Naive thymus-derived CD4-positive, alpha-beta T cell (primary cell): ENCODE measurements around the gene GPRC5D. TPM values are rescaled to one million over a fixed set of nuclear protein-coding genes. Genes with fewer than 3 reads are reported as not detected.

Experiments
- ATAC-seq: fragments of 150-1000 bp; cut with Tn5 transposase; 2 replicates; pipeline ENCODE4 v1.10.0; 2021; ENCODE audit warnings: mild to moderate bottlenecking, moderate library complexity
- CTCF ChIA-PET: fragments of 350-600 bp; sonication (Branson Sonifier 250); formaldehyde crosslinking; loops from one replicate; lab custom pipeline; 2021; ENCODE audit warnings: antibody characterized with exemption; lab: Charles Lee
- POLR2A ChIA-PET: fragments of 350-600 bp; sonication (Branson Sonifier 250); formaldehyde crosslinking; loops from one replicate; lab custom pipeline; 2021; ENCODE audit warnings: antibody characterized with exemption, inconsistent platforms; lab: Charles Lee
- DNase-seq, 9 donors: peaks; one replicate each; pipeline versions ENCODE4 v3.0.0 to v3.0.0-alpha.2; 2020 to 2022; ENCODE audit warnings: mixed read lengths in 1 of 9
- H3K27ac ChIP-seq: one replicate; pipeline ENCODE4 v1.7.0; 2013; ENCODE audit warnings: mild to moderate bottlenecking, low read depth, low read length, moderate library complexity
- H3K27me3 ChIP-seq, 2 donors: one replicate each; pipeline ENCODE4 v1.7.0; 2013; ENCODE audit warnings: low read length in 2 of 2, mild to moderate bottlenecking in 2 of 2, moderate library complexity in 2 of 2; ENCODE audit not compliant: control insufficient read depth in 2 of 2, insufficient read depth in 2 of 2
- H3K36me3 ChIP-seq, 3 experiments: 1 replicate in 2 of 3; 2 replicates in 1 of 3; pipeline ENCODE4 v1.7.0; 2013; ENCODE audit warnings: low read length in 3 of 3, mild to moderate bottlenecking in 3 of 3, moderate library complexity in 1 of 3; ENCODE audit not compliant: insufficient read depth in 3 of 3, control insufficient read depth in 2 of 3
- H3K4me1 ChIP-seq, 2 donors: one replicate each; pipeline ENCODE4 v1.7.0; 2013; ENCODE audit warnings: low read length in 2 of 2, mild to moderate bottlenecking in 2 of 2, moderate library complexity in 1 of 2; ENCODE audit not compliant: control insufficient read depth in 2 of 2, insufficient read depth in 2 of 2
- H3K4me3 ChIP-seq: 2 replicates; pipeline ENCODE4 v1.7.0; 2013; ENCODE audit warnings: mild to moderate bottlenecking, low read length
- H3K9me3 ChIP-seq, 3 experiments: 1 replicate in 2 of 3; 2 replicates in 1 of 3; pipeline ENCODE4 v1.7.0; 2013; ENCODE audit warnings: low read length in 3 of 3; ENCODE audit not compliant: control insufficient read depth in 2 of 3
- H3K27ac Mint-ChIP-seq, 9 donors: one replicate each; pipeline ENCODE4 v1.8.0; 2020 to 2022; ENCODE audit warnings: mixed read lengths in 9 of 9, mild to moderate bottlenecking in 8 of 9, moderate library complexity in 5 of 9, inconsistent platforms in 2 of 9
- H3K27me3 Mint-ChIP-seq, 5 donors: one replicate each; pipeline ENCODE4 v1.8.0; 2021 to 2022; ENCODE audit warnings: mixed read lengths in 5 of 5, mild to moderate bottlenecking in 1 of 5
- H3K36me3 Mint-ChIP-seq, 5 donors: one replicate each; pipeline ENCODE4 v1.8.0; 2020 to 2022; ENCODE audit warnings: mixed read lengths in 5 of 5, mild to moderate bottlenecking in 3 of 5, inconsistent platforms in 1 of 5
- H3K4me1 Mint-ChIP-seq, 7 donors: one replicate each; pipeline ENCODE4 v1.8.0; 2020 to 2022; ENCODE audit warnings: mixed read lengths in 7 of 7, mild to moderate bottlenecking in 3 of 7, inconsistent platforms in 1 of 7
- H3K4me3 Mint-ChIP-seq, 10 donors: one replicate each; pipeline ENCODE4 v1.8.0; 2020 to 2022; ENCODE audit warnings: mild to moderate bottlenecking in 10 of 10, mixed read lengths in 10 of 10, moderate library complexity in 6 of 10, inconsistent platforms in 2 of 10
- H3K9me3 Mint-ChIP-seq, 11 donors: one replicate each; pipeline ENCODE4 v1.8.0; 2020 to 2022; ENCODE audit warnings: mixed read lengths in 11 of 11, mild to moderate bottlenecking in 4 of 11, inconsistent platforms in 1 of 11, moderate library complexity in 1 of 11
- intact Hi-C, 2 donors: fragments of 100-400 bp; cut with micrococcal nuclease; formaldehyde crosslinking; loops; one replicate each; pipeline ENCODE4 v1.15.1; 2023
- polyA plus RNA-seq, 2 donors: library from polyadenylated mRNA; unstranded; fragments of 300-500 nt; fragmentation: Illumina TruSeq; gene quantifications; one replicate each; pipeline ENCODE4 v1.2.3, GENCODE V29; 2021
- total RNA-seq, 6 experiments: library from RNA in 5 of 6; stranded (reverse) in 5 of 6; gene quantifications; 1 replicate in 5 of 6; 2 replicates in 1 of 6; pipeline ENCODE4 v1.2.3 and lab custom pipeline; 2021 to 2026

The GPRC5D gene
- total and polyA plus RNA-seq, 7 experiments from 2014 or later, result 0.29 to 0.83 TPM; not detected in 5

DNA sequence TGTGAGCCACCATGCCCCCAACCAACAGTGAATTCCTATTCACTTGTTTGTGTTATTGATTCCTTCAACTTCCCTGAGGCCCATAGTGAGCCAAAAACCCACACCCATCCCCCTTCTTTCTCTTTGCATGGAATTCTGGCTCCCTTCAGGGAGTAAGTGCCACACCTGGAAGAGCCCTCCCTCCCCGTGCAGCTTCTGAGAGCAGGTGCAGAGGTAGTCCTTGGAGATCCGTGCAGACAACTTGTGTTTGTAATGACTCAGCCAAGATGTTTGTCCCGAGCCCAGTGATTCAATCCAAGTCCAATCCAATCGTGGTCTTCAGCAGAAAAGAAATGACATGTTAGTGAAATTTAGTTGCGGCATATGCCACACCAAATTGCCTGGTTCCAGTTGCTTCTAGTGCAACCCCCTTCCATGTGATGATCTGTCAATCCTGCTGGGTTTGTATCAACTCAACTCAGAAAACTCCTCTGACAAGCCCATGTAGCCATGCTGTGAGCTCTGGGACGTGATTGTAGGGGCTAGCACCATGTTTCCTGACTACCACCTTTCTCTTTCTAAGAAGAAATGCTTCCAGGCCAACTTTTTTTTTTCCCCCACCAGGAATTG is 33.1 kb downstream of the GPRC5D start:
- POLR2A ChIA-PET, result no interaction called here
- CTCF ChIA-PET, result interaction anchor here (0.9 to 2.5 kb wide), 2 partner anchors 82 to 293 kb away, joined by 3 to 13 read pairs; no protein-coding TSS in a partner anchor
- no peaks in the 10 kb centered on the region for H3K27me3 ChIP-seq
- H3K27me3 Mint-ChIP-seq, result peaks cover 0 to 27% (median 10%) of the 10 kb centered on the region in 5 donors
- no peak overlapping the region for H3K27ac Mint-ChIP-seq
- DNase-seq (no peak), ATAC-seq (no peak)
- no peaks in the 10 kb centered on the region for H3K9me3 ChIP-seq
- H3K4me1 Mint-ChIP-seq, result peaks cover 9 to 18% (median 11%) of the 10 kb centered on the region in 7 donors
- H3K9me3 Mint-ChIP-seq, result peaks cover 0 to under 1% (median 0%) of the 10 kb centered on the region in 11 donors
- no peaks in the 10 kb centered on the region for H3K36me3 Mint-ChIP-seq
- H3K4me3 Mint-ChIP-seq, result no peak overlapping the region
- no peak overlapping the region for H3K27ac ChIP-seq
- H3K4me1 ChIP-seq, result peaks cover 0 to 3% of the 10 kb centered on the region in 2 donors
- no peak overlapping the region for H3K4me3 ChIP-seq
- H3K36me3 ChIP-seq, result no peaks in the 10 kb centered on the region
- intact Hi-C loops, result no loop called here

DNA sequence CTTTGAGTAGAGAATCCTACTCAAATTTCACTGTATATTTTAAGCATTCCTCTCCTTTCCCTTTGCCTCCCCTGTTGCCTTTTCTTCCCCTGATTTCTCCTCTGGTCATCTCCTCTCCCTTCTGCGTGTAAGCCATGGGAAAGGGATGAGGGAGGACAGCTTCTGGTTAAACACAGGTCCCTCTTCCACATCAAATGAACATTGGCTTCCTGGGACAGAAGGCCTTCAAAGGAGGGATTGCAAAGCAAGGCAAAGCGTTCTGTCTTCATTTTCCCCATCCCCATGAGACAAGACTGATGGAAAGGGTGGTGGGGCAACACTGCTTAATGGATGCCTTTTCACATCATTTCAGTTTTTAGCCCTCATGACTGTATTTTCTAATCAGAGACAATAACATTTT is 34.5 kb downstream of the GPRC5D start:
- intact Hi-C loops, result loop anchor here (2.0 kb wide), 3 partner anchors 57 to 127 kb away; partner anchors contain the start of genes FAM234B (in 1 of the 2) and HEBP1 (in 1 of the 2)
- ChIA-PET POLR2A (no interaction called here), CTCF (interaction anchor here (1.4 to 5.4 kb wide), 3 partner anchors 62 to 295 kb away, joined by 5 to 37 read pairs (median 22); no protein-coding TSS in a partner anchor)
- ATAC-seq (no peak), DNase-seq (no peak)
- Histone ChIP-seq H3K36me3 (no peaks in the 10 kb centered on the region), H3K9me3 (no peaks in the 10 kb centered on the region), H3K4me1 (peaks cover 0 to 3% of the 10 kb centered on the region in 2 donors), H3K27ac (no peak overlapping the region), H3K4me3 (no peak overlapping the region), H3K27me3 (no peaks in the 10 kb centered on the region)
- Mint-ChIP-seq H3K4me3 (no peak overlapping the region), H3K36me3 (no peaks in the 10 kb centered on the region), H3K27me3 (peaks cover 0 to 27% (median 10%) of the 10 kb centered on the region in 5 donors), H3K27ac (peak overlapping the region in 1 of 9 donors; percentile 45), H3K4me1 (peaks cover 9 to 18% (median 11%) of the 10 kb centered on the region in 7 donors), H3K9me3 (no peaks in the 10 kb centered on the region)

DNA sequence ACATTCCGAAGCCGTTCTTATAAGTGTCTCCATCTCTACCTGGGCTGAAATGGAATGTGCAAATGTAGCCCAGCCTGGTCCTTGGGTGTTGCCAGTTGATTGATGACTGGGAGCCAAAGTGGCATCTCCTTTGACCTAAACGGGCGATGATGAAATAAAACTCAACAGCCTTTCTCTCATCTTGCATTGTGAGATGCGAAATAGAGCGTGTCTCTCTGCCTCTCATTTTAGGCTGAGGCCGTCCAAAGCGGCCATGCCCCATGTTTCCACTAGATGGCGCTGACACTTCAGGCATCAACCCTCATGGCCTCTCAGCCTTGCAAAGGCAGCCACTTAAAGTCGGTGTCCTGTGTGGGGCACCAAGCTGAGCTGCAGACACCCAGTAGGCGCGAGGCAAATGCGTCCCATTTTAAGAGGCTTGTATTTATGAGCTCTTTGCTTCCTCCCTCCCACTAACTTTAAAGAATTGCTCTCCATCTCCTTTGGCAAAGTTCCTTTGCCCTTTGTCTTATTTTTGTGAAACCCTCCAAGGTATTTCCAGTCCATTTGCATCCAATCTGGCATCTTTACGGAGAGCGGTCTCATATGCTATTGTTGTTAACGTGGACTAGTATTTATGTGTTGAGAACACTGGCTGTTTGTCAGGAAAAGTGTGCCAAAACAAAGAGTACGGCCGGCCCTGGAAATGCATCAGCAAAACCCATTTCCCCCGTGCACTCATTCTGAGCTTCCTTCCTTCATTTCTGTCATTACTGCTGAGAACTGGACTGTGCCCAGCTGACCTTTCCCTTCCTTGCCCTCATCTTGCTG is 35.6 kb downstream of the GPRC5D start:
- peak; percentile 72 to 87 (median 81) for DNase-seq
- Histone ChIP-seq H3K4me3 (no peak overlapping the region), H3K9me3 (no peaks in the 10 kb centered on the region), H3K36me3 (no peaks in the 10 kb centered on the region), H3K27ac (no peak overlapping the region), H3K4me1 (peaks cover 0 to 3% of the 10 kb centered on the region in 2 donors), H3K27me3 (no peaks in the 10 kb centered on the region)
- CTCF ChIA-PET, result interaction anchor here (0.6 to 5.4 kb wide), 20 partner anchors 8 to 308 kb away, joined by 3 to 37 read pairs (median 3); no protein-coding TSS in a partner anchor
- ATAC-seq, result peak; percentile 99
- peak overlapping the region in 7 of 10 donors; percentile 2 to 63 (median 40) for H3K4me3 Mint-ChIP-seq
- intact Hi-C loops, result loop anchor here (1.0 to 2.0 kb wide), 10 partner anchors 58 to 318 kb away; partner anchors contain the start of genes FAM234B (in 1 of the 2) and HEBP1 (in 1 of the 2)
- no peaks in the 10 kb centered on the region for H3K36me3 Mint-ChIP-seq
- peaks cover 0 to 30% (median 10%) of the 10 kb centered on the region in 5 donors for H3K27me3 Mint-ChIP-seq
- H3K4me1 Mint-ChIP-seq, result peaks cover 9 to 17% (median 11%) of the 10 kb centered on the region in 7 donors
- POLR2A ChIA-PET, result interaction anchor here (0.6 to 1.3 kb wide), 2 partner anchors 85 to 291 kb away, joined by 3 read pairs; no protein-coding TSS in a partner anchor
- H3K27ac Mint-ChIP-seq, result peak overlapping the region in 4 of 9 donors; percentile 6 to 55 (median 12)
- H3K9me3 Mint-ChIP-seq, result no peaks in the 10 kb centered on the region

DNA sequence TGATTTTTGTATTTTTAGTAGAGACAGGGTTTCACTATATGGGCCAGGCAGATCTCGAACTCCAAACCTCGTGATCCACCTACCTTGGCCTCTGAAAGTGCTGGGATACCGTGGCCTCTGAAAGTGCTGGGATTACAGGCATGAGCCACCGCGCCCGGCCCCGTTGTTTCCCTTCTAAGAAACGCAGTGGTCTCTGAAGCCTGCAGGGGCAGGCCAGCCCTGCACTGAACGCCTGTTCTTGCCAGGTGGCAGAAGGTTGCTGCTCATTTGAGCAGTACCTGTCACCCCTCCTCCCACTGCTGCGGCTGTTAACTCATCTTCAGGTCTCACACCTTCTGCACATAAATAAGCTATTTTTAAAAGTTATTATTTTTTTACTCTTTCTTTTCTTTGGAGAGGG is 36.3 kb downstream of the GPRC5D start:
- POLR2A ChIA-PET, result interaction anchor here (0.6 kb wide), 1 partner anchor 292 kb away, joined by 3 read pairs; no protein-coding TSS in a partner anchor
- no peak overlapping the region for H3K4me3 Mint-ChIP-seq
- no peak overlapping the region for H3K27ac Mint-ChIP-seq
- no peak overlapping the region for H3K27ac ChIP-seq
- H3K4me1 Mint-ChIP-seq, result peaks cover 10 to 17% (median 12%) of the 10 kb centered on the region in 7 donors
- no peaks in the 10 kb centered on the region for H3K36me3 ChIP-seq
- CTCF ChIA-PET, result interaction anchor here (1.0 to 5.4 kb wide), 11 partner anchors 9 to 299 kb away, joined by 3 to 37 read pairs (median 4); no protein-coding TSS in a partner anchor
- H3K9me3 ChIP-seq, result no peaks in the 10 kb centered on the region
- no peak overlapping the region for H3K4me3 ChIP-seq
- intact Hi-C loops, result loop anchor here (1.0 to 2.0 kb wide), 10 partner anchors 59 to 319 kb away; partner anchors contain the start of genes FAM234B (in 1 of the 2) and HEBP1 (in 1 of the 2)
- peaks cover 0 to 30% (median 10%) of the 10 kb centered on the region in 5 donors for H3K27me3 Mint-ChIP-seq
- H3K36me3 Mint-ChIP-seq, result no peaks in the 10 kb centered on the region
- no peaks in the 10 kb centered on the region for H3K9me3 Mint-ChIP-seq
- no peak for DNase-seq
- peaks cover 0 to 3% of the 10 kb centered on the region in 2 donors for H3K4me1 ChIP-seq
- no peak for ATAC-seq
- H3K27me3 ChIP-seq, result no peaks in the 10 kb centered on the region

DNA sequence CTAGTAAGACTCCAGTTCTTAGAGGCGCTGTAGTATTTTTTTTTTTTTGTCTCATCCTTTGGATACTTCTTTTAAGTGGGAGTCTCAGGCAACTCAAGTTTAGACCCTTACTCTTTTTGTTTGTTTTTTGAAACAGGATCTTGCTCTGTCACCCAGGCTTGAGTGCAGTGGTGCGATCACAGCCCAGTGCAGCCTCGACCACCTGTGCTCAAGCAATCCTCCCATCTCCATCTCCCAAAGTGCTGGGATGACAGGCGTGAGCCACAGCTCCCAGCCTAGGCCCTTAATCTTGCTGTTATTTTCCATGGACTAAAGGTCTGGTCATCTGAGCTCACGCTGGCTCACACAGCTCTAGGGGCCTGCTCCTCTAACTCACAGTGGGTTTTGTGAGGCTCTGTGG is 39.3 kb downstream of the GPRC5D start:
- DNase-seq (no peak), ATAC-seq (no peak)
- Histone ChIP-seq H3K4me1 (peaks cover 0 to 18% of the 10 kb centered on the region in 2 donors), H3K27ac (no peak overlapping the region), H3K36me3 (no peaks in the 10 kb centered on the region), H3K27me3 (no peaks in the 10 kb centered on the region), H3K9me3 (no peaks in the 10 kb centered on the region), H3K4me3 (no peak overlapping the region)
- H3K9me3 Mint-ChIP-seq, result no peaks in the 10 kb centered on the region
- H3K27ac Mint-ChIP-seq, result peak overlapping the region in 2 of 9 donors; percentile 2 to 14
- peaks cover 0 to 25% (median 10%) of the 10 kb centered on the region in 5 donors for H3K27me3 Mint-ChIP-seq
- H3K4me1 Mint-ChIP-seq, result peaks cover 27 to 36% (median 33%) of the 10 kb centered on the region in 7 donors
- H3K4me3 Mint-ChIP-seq, result no peak overlapping the region
- intact Hi-C loops, result no loop called here
- no peaks in the 10 kb centered on the region for H3K36me3 Mint-ChIP-seq
- POLR2A ChIA-PET, result no interaction called here
- CTCF ChIA-PET, result interaction anchor here (0.6 to 5.4 kb wide), 3 partner anchors 93 to 367 kb away, joined by 3 to 37 read pairs (median 3); no protein-coding TSS in a partner anchor

DNA sequence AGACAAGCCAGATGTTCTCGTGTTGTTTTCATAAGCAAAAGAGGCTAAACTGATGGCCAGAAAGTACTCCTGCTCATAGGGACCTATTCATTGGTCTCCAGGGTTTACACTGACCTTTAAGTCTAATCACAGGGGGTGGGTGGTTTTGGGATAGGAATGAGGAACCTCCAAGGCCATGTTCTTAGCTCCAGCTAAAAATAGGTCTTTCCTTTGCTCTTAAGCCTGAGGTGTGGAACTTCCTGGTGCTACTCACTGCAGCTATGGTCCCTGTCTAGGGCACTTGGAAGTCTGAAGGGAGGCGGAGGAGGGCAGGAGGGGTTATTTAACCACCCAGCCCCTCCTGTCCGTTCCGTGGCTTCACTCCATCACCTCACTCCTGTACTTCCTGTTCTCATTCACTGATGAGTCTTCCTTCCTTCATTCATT is 42.0 kb downstream of the GPRC5D start:
- peaks cover 0 to 14% of the 10 kb centered on the region in 2 donors for H3K4me1 ChIP-seq
- DNase-seq, result no peak
- Mint-ChIP-seq H3K27ac (peak overlapping the region in 7 of 9 donors; percentile 23 to 93 (median 69)), H3K4me1 (peaks cover 17 to 25% (median 22%) of the 10 kb centered on the region in 7 donors), H3K27me3 (peaks cover 0 to 13% (median 0%) of the 10 kb centered on the region in 5 donors), H3K36me3 (no peaks in the 10 kb centered on the region), H3K9me3 (no peaks in the 10 kb centered on the region), H3K4me3 (peak overlapping the region in 4 of 10 donors; percentile 29 to 65 (median 55))
- intact Hi-C loops, result no loop called here
- ATAC-seq, result no peak
- no peaks in the 10 kb centered on the region for H3K9me3 ChIP-seq
- no peak overlapping the region for H3K4me3 ChIP-seq
- H3K36me3 ChIP-seq, result no peaks in the 10 kb centered on the region
- POLR2A ChIA-PET, result no interaction called here
- CTCF ChIA-PET, result interaction anchor here (0.6 to 0.9 kb wide), 3 partner anchors 61 to 531 kb away, joined by 3 to 4 read pairs (median 3); no protein-coding TSS in a partner anchor
- no peak overlapping the region for H3K27ac ChIP-seq
- no peaks in the 10 kb centered on the region for H3K27me3 ChIP-seq
